ENCODE results near the gene CDH4.
"Not testable (repeated sequence)": the region's sequence is repeated elsewhere in the genome, so short reads cannot be mapped to it uniquely, and the experiment has no call there.

Gene CDH4

DNA sequence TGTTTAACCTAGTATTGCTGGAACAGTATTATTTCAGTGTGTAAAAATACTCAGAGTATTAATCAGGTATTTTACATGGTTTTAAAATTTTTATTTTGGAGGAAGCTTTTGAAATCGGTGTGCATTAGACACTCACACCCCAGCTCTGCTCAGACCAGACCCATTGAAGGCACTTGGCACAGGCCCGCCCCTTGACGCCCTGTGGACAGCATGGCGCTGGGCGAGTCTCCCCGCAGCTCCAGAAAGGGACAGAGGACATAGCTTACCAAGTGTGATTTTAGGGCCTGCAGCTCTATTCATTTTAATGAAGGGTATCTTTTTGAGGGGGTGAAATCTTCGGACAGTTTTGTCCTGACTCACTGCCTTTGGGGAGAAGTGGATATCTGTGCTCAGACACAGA lies 164.5 kb downstream of the CDH4 start:
- DNase-seq (ENCODE audit: low read depth, low spot score) = no peak

DNA sequence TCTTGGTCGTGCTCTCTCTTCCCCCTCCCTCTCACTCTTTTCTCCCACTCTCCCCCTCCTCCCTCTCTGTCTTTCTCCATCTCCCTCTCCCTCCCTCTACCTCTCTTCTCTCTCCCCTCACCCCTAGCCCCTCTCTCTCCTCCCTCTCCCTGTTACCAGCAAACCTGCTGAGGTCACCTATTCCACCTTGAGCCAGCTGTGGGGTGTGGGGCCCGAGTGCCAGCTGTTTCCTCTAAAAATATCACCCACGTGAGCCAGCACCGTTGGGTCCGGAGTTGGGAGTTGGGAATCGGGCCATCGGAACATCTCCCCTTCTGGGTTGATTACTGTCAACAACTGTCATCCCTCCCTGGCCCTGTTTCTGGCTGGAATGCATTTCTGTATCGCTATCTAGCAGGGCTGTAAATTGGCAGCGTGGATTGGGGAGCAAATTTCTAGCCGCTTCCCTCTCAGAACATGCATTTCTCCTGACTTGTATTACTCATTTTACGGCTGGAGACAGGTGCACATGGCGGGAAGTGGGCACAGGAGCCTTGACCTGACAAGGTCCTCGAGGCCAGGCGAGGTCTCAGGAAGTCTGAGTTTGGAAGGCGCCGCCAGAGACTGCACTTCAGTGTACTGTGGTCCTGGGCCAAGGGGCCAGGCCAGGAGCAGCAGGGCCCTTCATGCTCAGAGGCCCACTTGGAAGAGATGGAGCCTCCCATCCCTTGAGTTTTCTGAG lies 165.3 kb downstream of the CDH4 start:
- no peak for DNase-seq (ENCODE audit: low read depth, low spot score)

DNA sequence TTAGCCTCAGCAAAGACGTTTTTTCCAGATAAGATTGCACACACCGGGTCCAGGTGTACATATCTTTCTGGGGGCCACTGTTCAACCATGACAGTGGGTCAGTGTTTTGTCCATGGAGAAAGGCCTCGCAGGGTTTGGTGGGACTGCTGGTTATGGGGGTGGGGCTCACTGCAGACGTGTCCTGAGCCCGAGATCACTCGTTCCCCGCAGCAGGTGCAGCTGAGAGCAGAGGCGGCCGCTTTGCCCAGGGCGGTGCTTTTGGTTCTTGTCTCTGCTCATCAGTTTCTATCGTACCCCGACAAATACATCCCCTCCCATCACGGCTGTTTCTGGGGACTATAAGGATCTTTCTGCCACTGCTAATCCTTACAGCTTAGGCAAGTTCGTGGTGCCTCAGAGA lies 166.9 kb downstream of the CDH4 start:
- DNase-seq (ENCODE audit: low read depth, low spot score) = no peak

DNA sequence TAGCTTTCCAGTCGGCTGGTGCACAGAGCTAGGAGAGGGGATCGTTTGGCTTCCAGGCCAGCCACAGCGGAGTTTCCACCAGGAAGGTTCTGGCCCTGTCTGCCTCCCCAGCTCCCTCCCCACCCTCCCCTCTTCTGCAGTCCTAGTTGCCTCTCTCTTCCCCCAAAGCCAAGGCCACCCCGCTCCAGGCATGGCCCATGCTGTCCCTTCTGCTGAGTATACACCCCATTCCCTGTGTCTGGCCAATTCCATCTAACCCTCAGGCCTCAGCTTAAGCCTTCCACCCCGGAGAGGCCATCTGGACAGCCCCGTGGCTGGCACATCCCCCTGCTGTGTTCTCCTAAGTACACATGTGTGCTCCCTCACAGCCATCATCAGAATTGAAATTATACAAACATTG lies 167.4 kb downstream of the CDH4 start:
- no peak for DNase-seq (ENCODE audit: low read depth, low spot score)

DNA sequence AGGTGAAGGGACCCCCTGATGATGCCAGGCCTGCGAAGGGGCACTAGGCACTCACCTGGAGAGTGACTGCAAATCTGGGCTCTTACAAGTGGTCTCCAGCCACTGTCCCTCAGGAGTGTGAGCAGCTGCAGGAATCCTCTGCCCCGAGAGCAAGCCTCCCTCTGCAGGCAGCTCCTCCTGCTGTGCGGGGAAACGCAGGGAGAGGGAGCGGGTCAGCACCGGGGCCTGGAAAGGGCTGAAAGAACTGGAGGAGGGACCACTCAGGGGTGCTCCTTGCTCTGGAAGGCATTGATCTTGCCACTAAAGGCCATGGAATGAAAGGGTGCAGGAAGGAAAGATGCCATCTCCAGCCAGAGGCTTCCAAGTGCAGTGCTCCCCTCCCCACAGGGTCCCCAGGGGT lies 168.0 kb downstream of the CDH4 start:
- no peak for DNase-seq (ENCODE audit: low read depth, low spot score)

DNA sequence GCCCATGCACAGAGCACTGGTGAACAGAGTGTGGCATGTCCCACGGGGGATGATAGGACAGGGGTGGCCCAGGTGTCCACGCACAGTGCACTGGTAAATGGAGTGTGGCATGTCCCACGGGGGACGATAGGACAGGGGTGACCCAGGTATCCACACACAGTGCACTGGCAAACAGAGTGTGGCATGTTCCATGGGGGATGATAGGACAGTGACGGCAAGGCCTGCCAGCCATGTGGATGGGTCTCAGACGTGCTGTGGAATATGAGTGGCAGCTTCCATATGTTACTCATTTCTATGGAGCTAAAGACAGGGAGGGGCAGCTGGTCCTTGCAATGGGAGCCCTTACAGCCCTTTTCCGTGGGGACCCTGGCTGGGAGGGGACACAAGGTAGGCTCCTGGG lies 168.7 kb downstream of the CDH4 start:
- no peak for DNase-seq (ENCODE audit: low read depth, low spot score)

DNA sequence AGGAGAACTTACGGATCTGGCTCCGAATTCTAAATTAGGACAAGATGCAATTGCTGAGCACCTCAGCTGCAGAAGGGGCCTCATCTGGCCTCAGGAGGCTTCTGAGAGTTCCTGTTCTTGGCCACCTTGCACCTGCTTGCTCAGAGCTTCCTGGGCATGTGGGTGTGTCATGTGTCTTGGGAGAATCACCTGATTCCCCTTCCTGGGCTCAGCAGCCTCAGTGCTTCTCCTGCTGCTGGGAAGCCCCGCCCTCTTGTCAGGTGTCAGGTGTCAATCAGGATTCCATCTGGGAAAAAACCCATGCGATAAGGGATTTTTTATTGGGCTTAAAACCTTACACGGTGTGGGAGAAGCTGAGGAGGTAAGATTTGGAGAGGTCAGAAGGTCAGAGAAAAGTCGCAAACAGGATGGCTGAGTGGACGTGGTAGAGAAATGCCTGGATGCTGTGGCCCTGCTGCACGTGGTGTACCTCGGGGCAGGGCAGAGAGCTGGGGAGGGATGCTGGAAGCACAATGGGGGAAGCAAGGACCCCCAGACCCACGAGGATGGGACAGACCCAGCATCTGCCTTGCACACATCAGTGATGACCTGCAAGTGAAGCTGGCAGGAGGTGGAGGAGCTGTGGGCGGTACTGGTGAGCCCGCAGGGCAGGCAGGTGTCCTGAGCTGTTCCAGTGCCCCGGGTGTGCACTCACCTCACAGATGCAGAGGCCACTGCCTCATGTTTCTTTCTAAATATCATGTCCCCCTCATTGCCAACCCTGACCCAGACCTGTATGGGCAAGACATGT lies 170.8 kb downstream of the CDH4 start:
- DNase-seq (ENCODE audit: low read depth, low spot score) = no peak

DNA sequence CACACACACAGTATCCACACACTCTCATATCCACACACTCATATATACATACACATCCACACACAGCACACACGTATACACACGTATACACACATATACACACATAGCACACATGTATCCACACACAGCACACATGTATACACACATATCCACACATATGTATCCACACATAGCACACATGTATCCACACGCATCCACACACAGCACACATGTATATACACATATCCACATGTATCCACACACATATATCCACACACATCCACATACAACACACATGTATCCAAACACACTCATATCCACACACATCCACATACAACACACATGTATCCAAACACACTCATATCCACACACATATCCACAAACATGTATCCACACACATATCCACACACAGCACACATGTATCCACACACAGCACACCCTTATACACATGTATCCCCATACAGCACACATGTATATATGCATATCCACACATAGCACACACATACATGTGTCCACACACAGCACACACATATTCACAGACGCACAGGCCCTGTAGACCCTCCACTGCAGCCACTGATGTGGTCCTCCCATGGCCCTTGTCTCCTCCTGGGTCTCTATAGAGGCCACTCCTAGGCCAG lies 172.1 kb downstream of the CDH4 start:
- no peak for DNase-seq (ENCODE audit: low read depth, low spot score)

DNA sequence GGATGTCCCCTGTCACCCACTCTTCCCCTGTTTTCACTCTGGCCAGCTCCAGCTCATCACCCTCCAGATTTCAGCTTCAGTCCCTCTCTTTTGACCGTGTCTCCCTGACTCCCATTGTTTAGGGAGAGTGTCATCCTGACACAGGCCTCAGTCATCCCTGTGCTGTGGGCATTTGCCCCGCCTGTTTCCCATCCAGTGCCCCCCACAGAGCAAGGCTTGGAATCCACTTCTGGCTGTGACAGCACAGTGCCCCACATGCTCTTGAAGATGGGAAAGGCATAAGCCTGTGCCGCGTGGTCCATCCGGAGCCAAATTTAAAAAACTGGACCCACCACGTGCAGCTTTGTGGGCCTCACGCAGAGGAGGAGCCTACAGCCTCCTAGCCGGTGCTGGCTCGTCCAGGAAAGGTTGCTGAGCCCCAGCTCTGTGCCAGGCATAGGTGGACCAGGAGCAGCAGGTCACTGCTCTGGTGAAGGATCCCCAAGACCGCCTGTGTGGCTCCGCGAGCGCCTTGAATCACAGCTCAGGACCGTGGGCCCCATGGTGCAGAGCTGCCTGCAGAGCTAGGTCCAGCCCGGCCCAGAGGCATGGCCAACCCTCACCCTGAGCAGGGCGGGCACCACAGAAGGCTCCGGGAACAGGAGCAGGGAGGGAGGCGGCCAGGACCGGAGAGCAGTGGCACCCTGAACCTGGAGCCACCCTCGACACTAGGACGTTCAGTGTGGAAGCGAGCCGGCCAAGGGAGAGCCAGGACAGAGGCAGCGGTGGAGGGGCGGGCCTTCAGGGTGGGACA lies 172.8 kb downstream of the CDH4 start:
- no peak for DNase-seq (ENCODE audit: low read depth, low spot score)

DNA sequence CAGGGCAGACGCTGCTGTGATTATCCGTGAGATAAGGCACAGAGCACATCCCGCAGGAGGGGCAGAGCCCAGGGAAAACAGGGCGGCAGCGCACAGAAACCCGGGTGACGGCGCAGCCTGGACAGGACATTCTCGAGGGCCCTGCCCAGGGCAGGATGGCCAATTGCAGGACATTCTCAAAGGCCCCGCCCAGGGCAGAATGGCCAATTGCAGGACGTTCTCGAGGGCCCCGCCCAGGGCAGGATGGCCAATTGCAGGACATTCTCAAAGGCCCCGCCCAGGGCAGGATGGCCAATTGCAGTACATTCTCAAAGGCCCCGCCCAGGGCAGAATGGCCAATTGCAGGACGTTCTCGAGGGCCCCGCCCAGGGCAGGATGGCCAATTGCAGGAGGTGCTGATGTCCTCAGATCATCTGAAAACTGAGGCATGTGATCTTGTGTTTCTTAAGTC lies 173.5 kb downstream of the CDH4 start:
- DNase-seq (ENCODE audit: low read depth, low spot score) = not testable (repeated sequence)

DNA sequence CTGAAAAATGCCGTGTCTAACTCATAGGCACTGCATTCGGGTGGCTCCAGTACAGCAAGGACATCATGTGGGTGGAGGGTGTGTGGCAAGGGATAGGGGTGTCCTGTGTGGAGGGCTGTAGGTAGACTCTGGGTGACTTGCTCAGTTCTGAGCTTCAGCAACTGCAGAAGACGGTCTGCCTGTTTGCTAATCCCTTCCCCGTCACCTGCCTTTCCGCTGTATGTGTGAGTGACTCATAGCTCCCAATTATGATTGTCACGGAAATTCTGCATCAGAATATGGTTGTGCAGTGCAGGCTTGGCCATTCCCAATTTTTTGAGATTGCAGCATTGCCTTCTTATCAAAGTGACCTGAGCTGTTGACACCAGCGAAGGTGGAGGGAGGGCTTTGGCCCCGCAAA lies 174.3 kb downstream of the CDH4 start:
- DNase-seq (ENCODE audit: low read depth, low spot score) = no peak

DNA sequence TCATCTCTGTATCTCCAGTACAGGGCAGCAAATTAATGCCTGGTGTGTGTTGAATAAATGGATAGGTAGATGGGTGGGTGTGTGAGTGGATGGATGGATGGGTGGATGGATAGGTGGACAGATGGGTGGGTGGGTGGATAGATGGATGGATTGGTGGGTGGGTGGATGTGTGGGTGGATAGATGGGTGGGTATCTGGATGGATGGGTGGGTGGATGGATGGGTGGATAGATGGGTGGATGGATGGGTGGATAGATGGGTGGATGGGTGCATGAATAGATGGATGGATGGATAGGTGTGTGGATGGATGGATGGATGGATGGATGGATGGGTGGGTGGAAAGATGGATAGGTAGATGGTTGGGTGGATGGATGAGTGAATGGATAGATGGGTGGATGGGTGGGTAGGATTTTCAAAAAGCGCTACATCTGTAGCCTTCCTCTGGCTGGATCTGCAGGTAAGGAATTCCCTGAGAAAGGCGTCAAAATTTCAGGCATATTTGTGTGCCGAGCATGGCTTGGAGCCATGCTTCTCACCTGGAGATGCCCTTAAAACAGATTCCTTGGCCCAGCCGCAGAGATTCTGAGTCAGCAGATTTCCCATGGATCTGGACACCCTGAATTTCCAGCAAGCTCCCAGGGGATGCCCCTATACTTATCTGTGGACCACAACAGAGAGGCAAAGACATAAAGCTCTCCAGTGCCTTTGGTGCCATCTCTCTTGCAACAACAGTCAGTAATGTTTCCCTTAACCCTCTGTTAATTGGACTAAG lies 177.6 kb downstream of the CDH4 start:
- no peak for DNase-seq (ENCODE audit: low read depth, low spot score)

DNA sequence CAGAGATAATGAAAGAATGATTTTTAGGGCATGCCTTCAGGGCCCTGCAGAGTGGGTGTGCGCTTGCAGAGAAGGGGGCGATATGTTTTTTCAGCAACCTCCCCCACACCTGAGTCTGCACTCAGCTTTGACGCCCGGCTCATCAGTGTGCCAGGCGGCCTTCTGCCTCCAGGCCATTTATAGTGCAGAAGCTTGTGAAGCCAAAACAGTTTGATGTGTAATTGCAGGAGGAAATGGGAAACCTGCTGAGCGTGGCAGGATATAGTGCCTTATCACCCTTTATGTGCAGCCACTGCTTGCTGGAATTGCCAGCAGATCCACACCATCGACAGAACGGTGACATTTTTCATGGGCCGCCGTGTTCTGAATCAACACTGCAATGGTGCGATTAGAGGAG lies 178.2 kb downstream of the CDH4 start:
- no peak for DNase-seq (ENCODE audit: low read depth, low spot score)

DNA sequence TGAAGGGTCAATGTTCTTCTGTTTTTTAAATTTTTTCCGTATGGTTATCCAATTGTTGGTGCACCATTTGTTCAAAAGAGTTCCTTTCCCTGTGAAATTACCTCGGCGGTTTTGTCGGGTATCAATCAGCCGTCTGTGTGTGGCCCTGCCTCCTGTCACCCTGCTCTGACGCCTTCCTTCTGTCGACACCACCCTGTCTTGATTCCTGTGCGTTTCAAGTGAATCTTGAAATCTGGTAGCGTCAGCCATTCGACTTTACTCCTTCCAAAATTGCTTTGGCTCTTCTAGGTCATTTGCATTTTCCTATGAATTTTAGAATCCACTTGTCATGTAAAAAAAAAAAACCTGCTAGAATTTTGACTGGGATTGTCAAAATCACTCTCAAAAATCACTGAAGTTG lies 181.1 kb downstream of the CDH4 start:
- no peak for DNase-seq (ENCODE audit: low read depth, low spot score)

DNA sequence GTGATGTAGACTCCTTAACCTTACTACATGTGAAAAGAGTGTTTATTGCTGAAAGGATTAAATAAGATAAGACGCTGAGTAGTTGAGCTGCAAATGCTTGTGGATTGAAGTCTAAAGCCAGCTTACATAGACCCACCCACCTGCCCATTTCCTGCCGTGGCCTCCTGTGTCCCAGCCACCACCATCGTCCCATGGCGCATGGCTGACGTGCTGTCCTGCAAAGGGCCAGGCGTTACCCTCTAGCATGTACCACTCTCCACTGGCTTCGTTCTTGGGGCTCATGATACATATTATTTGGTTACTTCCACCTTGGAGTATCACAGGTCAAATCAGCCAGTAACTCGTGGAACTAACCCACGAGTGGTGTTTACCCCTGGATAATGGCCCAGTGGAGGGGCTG lies 181.8 kb downstream of the CDH4 start:
- DNase-seq (ENCODE audit: low read depth, low spot score) = no peak

DNA sequence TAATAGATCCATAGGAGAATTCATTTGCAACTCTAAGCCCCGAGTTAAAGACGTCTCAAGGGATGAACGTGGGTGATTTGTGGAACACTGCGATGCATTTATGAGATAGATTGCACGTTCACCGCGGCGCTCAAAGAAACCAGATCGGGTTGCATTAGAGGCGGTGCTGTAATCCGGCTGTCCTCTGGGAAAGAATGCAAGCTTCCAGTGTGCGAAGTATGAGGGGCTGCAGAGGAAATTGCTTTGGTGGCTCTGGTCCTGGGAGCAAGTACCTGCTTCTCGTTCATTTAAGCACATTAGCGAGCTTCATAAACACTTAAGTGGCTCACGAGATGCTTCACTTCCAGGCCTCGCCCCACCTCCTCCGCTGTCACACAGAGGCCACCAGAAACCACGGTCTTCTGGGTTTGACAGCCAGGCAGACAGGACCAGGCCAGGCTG lies 182.3 kb downstream of the CDH4 start:
- DNase-seq (ENCODE audit: low read depth, low spot score) = no peak

DNA sequence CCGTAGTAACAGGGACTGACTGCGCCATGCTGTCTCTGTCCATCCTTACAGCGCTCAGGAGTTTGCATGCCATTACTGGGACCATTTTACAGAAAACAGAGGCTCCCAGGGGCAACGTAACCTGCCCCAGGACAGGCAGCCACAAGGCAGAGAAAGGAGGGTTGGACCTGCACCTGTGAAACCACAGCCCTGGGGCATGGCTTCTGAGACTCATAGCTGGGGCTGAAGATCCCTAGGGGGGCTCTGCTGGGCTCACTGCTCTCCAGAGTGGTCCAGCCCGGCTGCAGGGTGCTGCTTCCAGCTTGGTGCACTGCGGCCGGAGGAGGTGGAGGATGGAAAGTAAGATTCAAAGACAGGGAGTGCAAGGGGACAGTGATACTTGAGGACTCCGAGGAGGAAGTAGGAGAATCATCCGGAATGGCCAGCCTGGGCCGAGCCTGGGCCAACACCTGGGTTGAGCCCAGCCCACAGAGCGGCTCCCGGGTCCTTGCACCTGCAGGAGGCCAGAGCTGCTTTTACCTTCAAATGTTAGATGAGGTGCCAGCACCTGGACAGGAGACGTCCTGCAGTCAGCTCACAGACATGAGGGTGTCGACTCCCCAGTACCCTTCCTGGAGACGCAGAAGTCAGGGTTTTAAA lies 183.2 kb downstream of the CDH4 start:
- no peak for DNase-seq (ENCODE audit: low read depth, low spot score)

DNA sequence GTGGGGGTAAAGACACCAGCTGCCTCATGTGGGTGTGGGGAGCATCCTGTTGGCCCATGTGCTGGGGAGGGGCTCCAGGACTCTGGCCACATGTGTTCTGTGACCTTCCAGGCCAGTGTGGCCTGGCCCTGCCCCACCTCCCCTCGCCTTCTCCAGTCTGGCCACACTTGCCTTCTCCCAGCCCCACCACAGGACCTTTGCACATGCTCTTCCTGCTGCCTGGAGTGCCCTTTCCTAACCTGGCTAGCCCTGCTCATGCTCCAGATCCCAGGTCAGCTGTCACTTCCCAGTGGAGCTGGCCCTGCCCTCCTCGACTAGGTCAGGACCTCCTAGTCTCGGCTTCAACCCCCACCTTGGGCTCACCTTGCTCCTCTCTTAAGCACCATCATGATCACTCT lies 183.8 kb downstream of the CDH4 start:
- DNase-seq (ENCODE audit: low read depth, low spot score) = no peak

DNA sequence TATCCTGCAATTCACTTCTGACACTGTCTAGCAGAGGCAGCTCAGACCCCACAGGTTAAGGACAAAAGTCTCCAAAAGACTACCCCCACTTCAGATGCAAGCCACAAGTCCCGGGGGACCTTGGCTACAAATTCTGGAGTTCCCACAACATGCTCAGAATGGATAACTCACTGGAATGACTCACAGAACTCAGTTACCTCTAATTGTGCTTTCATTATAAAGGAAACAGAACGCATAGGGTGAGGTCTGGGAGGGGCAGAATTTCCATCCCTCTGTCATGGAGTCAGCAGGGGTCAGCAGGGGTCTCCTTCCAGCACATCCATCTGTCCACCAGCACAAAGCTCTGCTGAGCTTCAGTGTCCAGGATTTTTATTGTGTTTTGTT lies 184.2 kb downstream of the CDH4 start:
- DNase-seq (ENCODE audit: low read depth, low spot score) = no peak

DNA sequence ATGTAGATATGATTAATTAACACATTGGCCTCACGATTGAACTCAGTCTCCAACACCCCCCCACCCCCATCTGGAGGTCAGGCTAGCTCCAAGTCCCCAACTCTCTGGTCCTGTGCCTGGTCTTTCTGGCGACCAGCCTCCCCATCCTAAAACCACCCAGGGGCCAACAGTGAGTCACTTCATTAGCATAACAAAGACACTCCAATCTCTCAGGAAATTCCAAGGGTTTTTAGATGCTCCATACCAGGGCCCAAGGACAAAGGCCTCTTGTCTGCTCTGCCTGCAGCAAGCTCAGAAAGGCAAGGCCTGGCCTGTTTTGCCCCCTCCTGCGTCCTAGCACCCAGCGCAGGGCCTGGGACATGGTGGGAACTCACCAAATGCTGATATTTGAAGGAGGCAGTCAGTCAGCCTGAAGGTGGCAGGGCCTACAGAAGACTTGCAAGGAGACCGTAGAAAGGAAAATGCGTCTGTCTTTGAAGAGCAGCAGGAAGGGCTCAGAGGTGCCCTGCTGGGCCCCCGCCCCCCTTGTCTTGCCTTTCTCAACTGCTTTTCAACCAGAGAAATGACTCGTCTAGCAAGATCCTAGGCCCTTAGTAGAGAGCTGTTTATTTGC lies 184.7 kb downstream of the CDH4 start:
- DNase-seq (ENCODE audit: low read depth, low spot score) = peak; percentile 99
